Tibial nerve (tissue), 3 donors: ENCODE measurements around the gene TGM6.

Experiments used
- CTCF ChIP-seq, 5 experiments: fragments of 200-600 bp in 3 of 5; fragments of 450-650 bp in 2 of 5; sonication (generic) in 3 of 5; IDR thresholded peaks; one replicate each; pipeline ENCODE4 v1.5.1; 2016 to 2019; ENCODE audit warnings: antibody characterized with exemption in 5 of 5, mild to moderate bottlenecking in 3 of 5, moderate library complexity in 2 of 5
- POLR2A ChIP-seq, 2 donors: fragments of 450-650 bp; IDR thresholded peaks; one replicate each; pipeline ENCODE4 v1.6.1; 2017; ENCODE audit warnings: antibody characterized with exemption in 2 of 2, mild to moderate bottlenecking in 2 of 2, moderate library complexity in 2 of 2

- TF ChIP-seq CTCF (IDR thresholded peaks at IDR 0.05) (no peak), POLR2A (IDR thresholded peaks at IDR 0.05) (no peak)
These were observed 34.5 kb upstream of the TGM6 start for GRCh38 chr20:2346188-2346587.
